Activated T-cell treated with anti-CD3 and anti-CD28 coated beads for 4 hours (primary cell): ENCODE results near the gene ATP2B1.

Experiments
- DNase-seq: peaks from one replicate; pipeline ENCODE4 v3.0.0-alpha.2; 2020

ATP2B1 gene

GRCh38 chr12:89650239-89650638 is 58.4 kb downstream of the ATP2B1 start:
- no peak for DNase-seq

DNA sequence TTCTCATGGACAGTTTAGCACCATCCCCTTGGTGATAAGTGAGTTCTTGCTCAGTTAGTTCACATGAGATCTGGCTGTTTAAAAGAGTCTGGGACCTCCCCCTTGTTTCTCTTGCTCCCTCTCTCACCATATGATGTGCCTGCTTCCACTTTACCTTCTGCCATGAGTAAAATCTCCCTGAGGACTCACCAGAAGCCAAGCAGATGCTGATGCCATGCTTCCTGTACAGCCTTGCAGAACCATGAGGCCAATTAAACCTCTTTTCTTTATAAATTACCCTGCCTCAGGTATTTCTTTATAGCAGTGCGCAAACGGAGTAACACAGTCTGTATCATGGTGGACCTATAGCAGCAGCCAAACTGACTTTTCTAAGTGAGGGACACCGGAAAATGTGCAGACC is 58.8 kb downstream of the ATP2B1 start:
- DNase-seq, result no peak

- no peak for DNase-seq
Observed at GRCh38 chr12:89649139-89649538, 59.5 kb downstream of the ATP2B1 start.

- DNase-seq, result no peak
Observed at GRCh38 chr12:89648211-89648930, 60.3 kb downstream of the ATP2B1 start.

GRCh38 chr12:89645434-89645833 is 63.2 kb downstream of the ATP2B1 start:
- no peak for DNase-seq

DNA sequence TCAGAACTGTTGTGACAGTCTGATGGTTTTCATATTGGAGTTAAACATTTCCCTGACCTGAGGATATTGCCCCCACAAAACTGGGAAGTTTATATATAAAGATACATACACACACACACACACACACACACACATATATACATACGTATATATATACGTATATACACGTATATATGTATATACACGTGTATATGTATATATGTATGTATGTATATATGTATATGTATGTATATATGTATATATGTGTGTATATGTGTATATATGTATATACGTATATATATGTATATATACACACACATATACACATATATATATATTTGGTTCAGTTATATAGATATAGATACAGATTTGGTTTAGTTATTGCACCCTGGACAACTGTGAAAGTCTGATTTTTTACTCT is 65.7 kb downstream of the ATP2B1 start:
- DNase-seq, result no peak

GRCh38 chr12:89636776-89637160 is 71.9 kb downstream of the ATP2B1 start:
- DNase-seq, result no peak

DNA sequence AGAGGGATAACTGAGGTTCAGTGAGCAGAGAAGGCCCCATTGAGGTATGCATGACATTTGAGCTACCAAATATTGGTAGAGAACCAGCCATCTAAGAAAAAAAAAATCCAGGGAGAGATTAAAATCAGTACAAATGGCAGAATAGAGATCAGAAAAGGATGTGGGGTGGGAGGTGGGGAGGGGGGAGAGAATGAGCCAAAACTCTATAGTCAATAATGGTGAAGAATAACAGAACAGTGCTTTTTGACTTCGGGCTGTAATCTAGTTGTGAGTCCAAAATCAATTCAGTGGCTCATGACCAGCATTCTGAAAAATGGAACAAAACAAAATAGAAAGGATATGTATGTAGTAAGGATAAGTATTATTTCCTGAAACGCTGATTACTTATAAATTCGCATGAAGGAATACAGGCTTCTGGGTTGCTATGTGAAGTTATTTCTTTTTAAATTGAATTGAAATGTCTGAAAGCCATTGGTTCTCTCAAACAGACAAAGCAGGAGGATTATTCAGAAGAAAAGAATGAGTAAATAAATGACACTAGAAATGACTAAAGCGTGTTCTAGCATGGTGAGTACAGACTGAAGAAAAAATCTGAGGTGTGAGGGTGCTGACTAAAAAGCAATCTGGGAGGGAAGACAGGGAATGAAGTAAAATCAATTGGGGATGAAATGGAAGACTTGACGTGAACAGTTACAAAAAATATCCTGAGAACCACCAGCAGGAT is 72.4 kb downstream of the ATP2B1 start:
- DNase-seq, result no peak

- DNase-seq, result no peak
Observed at GRCh38 chr12:89634508-89634907, 74.1 kb downstream of the ATP2B1 start.

DNA sequence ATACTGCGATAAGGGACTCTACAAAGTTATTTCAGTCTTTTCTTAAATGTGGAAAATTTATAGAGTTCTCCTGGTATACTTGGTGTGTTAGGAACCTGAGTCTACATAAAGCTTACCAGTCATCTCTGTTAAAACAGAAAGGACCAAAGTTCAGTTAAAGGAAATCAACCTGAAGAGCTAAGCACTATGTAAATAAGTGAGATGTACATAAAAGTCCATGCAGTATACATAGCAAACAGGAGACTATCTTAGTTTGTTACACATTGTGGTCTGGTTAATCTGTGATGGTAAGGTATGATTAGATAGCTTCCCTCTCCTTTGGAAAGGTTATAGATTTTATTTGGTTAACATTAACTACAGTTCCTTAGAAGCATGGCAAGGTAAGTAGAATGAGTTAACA is 75.9 kb downstream of the ATP2B1 start:
- no peak for DNase-seq

DNA sequence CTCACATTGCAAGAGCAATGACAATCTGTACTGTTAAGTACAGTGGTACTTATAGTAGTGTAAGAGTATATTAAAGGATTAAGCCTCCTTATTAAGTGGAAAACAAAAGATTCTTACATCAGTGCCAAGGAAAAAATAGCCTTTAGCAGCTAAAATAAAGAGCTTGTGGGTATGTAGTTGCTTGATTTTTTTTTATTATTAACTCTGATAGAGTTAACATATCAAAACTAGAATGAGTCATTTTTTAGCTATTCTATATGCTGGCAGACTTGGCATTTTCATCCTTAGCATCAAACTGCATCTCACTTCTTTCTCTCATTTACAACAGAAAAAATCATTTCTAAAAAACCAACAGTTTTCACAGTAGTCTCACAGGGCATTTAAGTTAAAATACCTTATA is 86.5 kb downstream of the ATP2B1 start:
- DNase-seq, result no peak

DNA sequence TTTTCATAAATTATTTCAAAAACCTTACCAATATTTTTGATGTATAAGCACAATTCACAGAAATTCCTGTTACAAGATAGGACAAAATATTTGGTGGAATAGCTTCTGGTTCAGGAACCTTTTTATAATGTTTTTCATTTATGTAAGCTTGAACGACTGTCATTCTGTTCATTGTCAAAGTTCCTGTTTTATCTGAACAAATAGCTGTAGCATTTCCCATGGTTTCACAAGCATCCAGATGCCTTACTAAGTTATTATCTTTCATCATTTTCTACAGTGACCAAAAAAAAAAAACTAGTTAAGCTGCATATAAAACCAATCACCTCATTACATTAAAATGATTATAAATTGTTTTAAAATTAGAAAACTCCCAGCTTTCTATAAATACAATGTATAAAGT is 87.1 kb downstream of the ATP2B1 start:
- no peak for DNase-seq

DNA sequence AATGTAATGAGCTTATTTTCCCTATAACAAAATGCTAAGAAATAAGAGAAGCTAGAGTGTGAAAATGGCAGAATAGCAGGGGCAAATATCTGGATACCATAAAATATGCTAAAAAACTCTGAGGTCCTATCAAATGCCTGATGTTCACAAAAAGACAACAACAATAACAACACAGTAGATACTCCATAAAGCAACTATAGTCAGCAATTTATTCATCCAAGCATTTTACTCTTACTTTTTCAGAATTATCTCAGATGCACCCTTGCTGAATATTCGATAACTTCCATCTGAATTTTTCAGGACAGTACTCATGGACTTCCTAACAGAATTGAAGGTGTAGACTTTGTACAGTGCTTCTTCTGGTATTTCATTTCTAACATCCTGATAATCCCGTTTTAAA is 88.9 kb downstream of the ATP2B1 start:
- no peak for DNase-seq

GRCh38 chr12:89618113-89618862 is 90.3 kb downstream of the ATP2B1 start:
- no peak for DNase-seq

DNA sequence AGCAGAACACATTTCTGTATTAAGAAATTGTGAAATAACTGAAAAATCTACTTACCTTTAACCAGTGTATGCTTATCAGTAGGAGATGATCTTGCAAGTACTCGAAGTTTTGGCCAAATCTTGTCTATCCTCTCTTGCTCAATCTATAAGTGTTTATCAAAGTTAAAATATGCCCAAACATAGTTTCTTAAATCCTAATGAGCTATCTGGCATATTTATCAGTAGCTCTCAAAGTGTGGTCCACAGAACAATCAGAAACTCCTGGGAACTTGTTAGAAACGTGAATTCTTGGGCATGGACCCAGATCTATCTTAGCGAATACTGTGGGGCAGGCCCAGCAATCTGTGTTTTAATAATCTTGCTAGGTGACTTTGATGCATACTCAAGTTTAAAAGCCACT is 98.3 kb downstream of the ATP2B1 start:
- DNase-seq, result no peak

DNA sequence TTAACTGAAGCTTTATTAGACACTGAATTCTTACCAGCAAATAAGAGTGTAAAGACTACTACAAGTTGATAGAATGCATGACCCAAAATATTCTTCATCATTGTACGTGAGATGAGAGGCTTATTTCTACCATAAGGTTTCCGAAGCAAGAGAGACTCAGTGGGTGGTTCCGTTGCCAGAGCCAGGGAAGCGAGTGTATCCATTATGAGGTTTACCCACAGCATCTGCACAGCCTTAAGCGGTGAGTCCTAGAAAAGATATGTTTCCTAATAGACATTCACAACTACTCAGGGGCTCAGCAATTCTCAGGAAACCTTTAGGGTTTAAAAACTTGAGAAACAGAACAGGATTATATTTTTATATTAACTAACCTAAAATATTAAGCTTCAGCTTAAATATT is 105.0 kb downstream of the ATP2B1 start:
- no peak for DNase-seq

DNA sequence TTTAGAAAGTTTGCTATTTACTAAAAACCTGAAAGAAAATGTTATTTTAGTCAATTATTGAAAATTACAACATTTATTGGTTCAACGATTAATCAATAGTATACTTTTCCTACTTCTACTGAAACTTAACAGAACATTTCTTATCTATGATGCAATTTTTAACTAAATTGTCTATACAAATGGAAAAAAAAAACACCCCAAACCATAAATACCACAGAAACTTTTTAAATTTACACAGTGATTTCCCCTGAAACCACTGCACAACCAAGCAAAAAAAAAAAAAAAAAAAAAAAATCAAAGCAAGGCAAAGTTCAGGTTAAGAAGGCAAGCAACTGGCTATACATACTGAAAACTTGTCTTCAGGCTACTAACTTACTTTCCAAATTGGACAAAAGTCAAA is 110.9 kb downstream of the ATP2B1 start:
- DNase-seq, result no peak

DNA sequence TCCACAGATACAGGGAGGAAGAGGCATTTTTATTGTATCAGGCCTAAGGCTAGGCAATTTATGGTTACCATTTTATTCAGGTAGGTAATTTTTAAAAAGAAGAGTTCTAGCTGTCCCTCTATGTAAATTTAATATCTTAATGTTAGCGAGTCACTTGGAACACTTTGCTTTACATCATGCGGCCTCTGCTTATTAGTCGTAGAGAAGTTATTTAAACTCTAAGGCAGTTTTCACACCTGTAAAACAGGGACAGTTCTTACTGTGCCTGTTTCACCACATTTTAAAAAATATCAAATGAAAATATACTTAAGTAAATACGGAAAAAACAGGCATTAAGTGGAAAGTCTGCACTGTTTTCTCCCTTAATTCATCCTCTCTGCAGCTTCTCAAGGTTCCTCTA is 111.4 kb downstream of the ATP2B1 start:
- DNase-seq, result no peak

- no peak for DNase-seq
Observed at GRCh38 chr12:89593873-89594272, 114.8 kb downstream of the ATP2B1 start.

GRCh38 chr12:89593233-89593632 is 115.4 kb downstream of the ATP2B1 start:
- DNase-seq, result no peak

GRCh38 chr12:89589753-89590152 is 118.9 kb downstream of the ATP2B1 start:
- DNase-seq, result no peak

GRCh38 chr12:89578499-89578898 is 130.1 kb downstream of the ATP2B1 start:
- no peak for DNase-seq

- DNase-seq, result no peak
Observed at GRCh38 chr12:89576572-89577220, 131.9 kb downstream of the ATP2B1 start.

DNA sequence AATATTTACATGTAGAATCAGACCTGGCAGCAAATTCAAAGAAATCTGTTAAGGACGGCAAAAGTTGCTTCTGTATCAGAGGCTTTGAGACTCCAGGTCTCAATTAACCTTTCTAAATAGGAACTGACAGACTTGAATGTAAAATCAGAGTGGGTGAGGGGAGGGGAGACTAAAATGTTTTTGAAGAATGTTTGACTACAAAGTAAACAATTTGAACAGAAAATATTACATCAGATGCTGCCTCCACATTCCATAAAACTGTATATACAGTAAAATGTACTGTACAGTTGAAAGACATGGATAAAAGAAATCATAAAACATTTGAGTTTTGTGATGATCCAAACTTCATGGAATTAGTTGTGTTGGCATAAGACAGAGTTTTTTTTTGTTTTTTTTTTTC is 133.3 kb downstream of the ATP2B1 start:
- DNase-seq, result no peak
